Endodermal cell (in vitro differentiated cells): Measurements from ENCODE around the gene GAGE2A. TPM values are rescaled to one million over a fixed set of nuclear protein-coding genes. Genes with fewer than 3 reads are reported as not detected.
A peak's percentile ranks its signal among the peaks of the same experiment; 100 is the strongest.

Source experiments
- DNase-seq: peaks from one replicate; pipeline ENCODE4 v3.0.0-alpha.2; 2017
- H3K27ac ChIP-seq: 2 replicates; pipeline ENCODE4 v1.5.1; 2013; ENCODE audit warnings: mild to moderate bottlenecking, low read depth, low read length, moderate library complexity
- H3K27me3 ChIP-seq: 2 replicates; pipeline ENCODE4 v1.6.1; 2013; ENCODE audit warnings: mild to moderate bottlenecking, low read length, moderate library complexity; ENCODE audit not compliant: insufficient read depth, control insufficient read depth, poor library complexity, severe bottlenecking
- H3K36me3 ChIP-seq: 2 replicates; pipeline ENCODE4 v1.7.0; 2013; ENCODE audit warnings: mild to moderate bottlenecking, low read length, moderate library complexity; ENCODE audit not compliant: control insufficient read depth, insufficient read depth
- H3K4me1 ChIP-seq: one replicate; pipeline ENCODE4 v1.7.0; 2013; ENCODE audit warnings: low read length; ENCODE audit not compliant: control insufficient read depth, insufficient read depth
- H3K4me3 ChIP-seq: 2 replicates; pipeline ENCODE4 v1.5.1; 2013; ENCODE audit warnings: mild to moderate bottlenecking, low read length, moderate library complexity
- H3K9ac ChIP-seq: 2 replicates; pipeline ENCODE4 v1.6.1; 2013; ENCODE audit warnings: mild to moderate bottlenecking, low read length, moderate library complexity; ENCODE audit not compliant: poor library complexity, severe bottlenecking; ENCODE audit errors: extremely low read depth
- H3K9me3 ChIP-seq: 2 replicates; pipeline ENCODE4 v1.6.1; 2013; ENCODE audit warnings: mild to moderate bottlenecking, low read length, moderate library complexity; ENCODE audit not compliant: control insufficient read depth
- H3K27ac Mint-ChIP-seq: 2 replicates; pipeline ENCODE4 v1.8.0; 2020; ENCODE audit warnings: mixed read lengths
- H3K27me3 Mint-ChIP-seq: 2 replicates; pipeline ENCODE4 v1.8.0; 2021; ENCODE audit warnings: mild to moderate bottlenecking, mixed read lengths; ENCODE audit not compliant: insufficient read depth
- H3K36me3 Mint-ChIP-seq: 2 replicates; pipeline ENCODE4 v1.8.0; 2020; ENCODE audit warnings: low read depth, mixed read lengths
- H3K4me1 Mint-ChIP-seq: 2 replicates; pipeline ENCODE4 v1.8.0; 2020; ENCODE audit warnings: mixed read lengths
- H3K4me3 Mint-ChIP-seq: 2 replicates; pipeline ENCODE4 v1.8.0; 2020; ENCODE audit warnings: mild to moderate bottlenecking, moderate library complexity, mixed read lengths
- H3K9me3 Mint-ChIP-seq: 2 replicates; pipeline ENCODE4 v1.8.0; 2020; ENCODE audit warnings: mild to moderate bottlenecking, mixed read lengths
- CTCF ChIP-seq: fragments of 200-600 bp; sonication (generic); conservative IDR thresholded peaks from 2 replicates; pipeline ENCODE4 v1.5.0; 2021; ENCODE audit warnings: antibody characterized with exemption, mild to moderate bottlenecking
- WGBS, 2 experiments: methylation state at CpG; one replicate each; pipeline versions ENCODE4 v1.1.5 to v1.1.7; 2013; ENCODE audit warnings: missing lambda C conversion rate in 2 of 2, mixed read lengths in 1 of 2; ENCODE audit not compliant: insufficient coverage in 1 of 2, insufficient read length in 1 of 2; 5-methylcytosine and 5-hydroxymethylcytosine counted together
- total RNA-seq, 2 donors: library from RNA; stranded (reverse); fragmentation: NEBNext Ultra II Directional in 1 of 2; extraction: Animal tissue kit (Norgen Biotek cat#: 25700) in 1 of 2; gene quantifications; 2 replicates in 1 of 2; 3 replicates in 1 of 2; pipeline ENCODE4 v1.2.1, GENCODE V29; 2021

Gene GAGE2A
- total RNA-seq, 2 donors from 2014 or later = not detected

- H3K9me3 Mint-ChIP-seq = peaks cover 55% of the 10 kb centered on the region
- DNase-seq = no peak
- H3K9ac ChIP-seq = no peak overlapping the region
- H3K4me1 ChIP-seq = no peaks in the 10 kb centered on the region
- no peaks in the 10 kb centered on the region for H3K27me3 Mint-ChIP-seq
- H3K36me3 Mint-ChIP-seq = no peaks in the 10 kb centered on the region
- H3K27me3 ChIP-seq = no peaks in the 10 kb centered on the region
- H3K4me3 Mint-ChIP-seq = no peak overlapping the region
- no peak overlapping the region for H3K27ac ChIP-seq
- 90 to 100% methylated on average over 3 to 7 of the region's 7 CpGs for WGBS, 2 experiments
- H3K36me3 ChIP-seq = no peaks in the 10 kb centered on the region
- no peak for TF ChIP-seq CTCF
- H3K4me3 ChIP-seq = no peak overlapping the region
- no peak overlapping the region for H3K27ac Mint-ChIP-seq
- H3K4me1 Mint-ChIP-seq = no peaks in the 10 kb centered on the region
- no peaks in the 10 kb centered on the region for H3K9me3 ChIP-seq
These were observed 21.5 kb downstream of the GAGE2A start for GRCh38 chrX:49610718-49611310.

- no peak for TF ChIP-seq CTCF
- Mint-ChIP-seq H3K27me3 (no peaks in the 10 kb centered on the region), H3K36me3 (no peaks in the 10 kb centered on the region), H3K27ac (no peak overlapping the region), H3K4me1 (no peaks in the 10 kb centered on the region), H3K9me3 (peaks cover 47% of the 10 kb centered on the region), H3K4me3 (no peak overlapping the region)
- Histone ChIP-seq H3K27me3 (no peaks in the 10 kb centered on the region), H3K4me1 (no peaks in the 10 kb centered on the region), H3K9me3 (no peaks in the 10 kb centered on the region), H3K4me3 (no peak overlapping the region), H3K27ac (no peak overlapping the region), H3K9ac (no peak overlapping the region), H3K36me3 (no peaks in the 10 kb centered on the region)
- WGBS, 2 experiments = 90% methylated on average over 2 of the region's 2 CpGs; no CpG with 5 or more reads in 1 of the 2 experiments
- no peak for DNase-seq
These were observed 29.3 kb downstream of the GAGE2A start for GRCh38 chrX:49618574-49618973.

- Histone ChIP-seq H3K4me3 (no peak overlapping the region), H3K4me1 (no peaks in the 10 kb centered on the region), H3K27me3 (no peaks in the 10 kb centered on the region), H3K36me3 (no peaks in the 10 kb centered on the region), H3K27ac (no peak overlapping the region), H3K9ac (no peak overlapping the region), H3K9me3 (no peaks in the 10 kb centered on the region)
- 89 to 100% methylated on average over 4 to 31 of the region's 33 CpGs for WGBS, 2 experiments
- Mint-ChIP-seq H3K36me3 (peaks cover 4% of the 10 kb centered on the region), H3K4me1 (no peaks in the 10 kb centered on the region), H3K9me3 (peaks cover 87% of the 10 kb centered on the region), H3K27me3 (no peaks in the 10 kb centered on the region), H3K4me3 (no peak overlapping the region), H3K27ac (no peak overlapping the region)
- peak; percentile 77 for DNase-seq
- TF ChIP-seq CTCF = peak; percentile 54
These were observed 37.9 kb downstream of the GAGE2A start for GRCh38 chrX:49627086-49627777.
